Ovary (tissue), 3 donors: ENCODE results near the gene SYNDIG1.

ENCODE experiments used
- CTCF ChIP-seq, 3 donors: fragments of 450-650 bp in 2 of 3; fragments of 200-600 bp in 1 of 3; IDR thresholded peaks; one replicate each; pipeline versions ENCODE4 v1.5.1 to v1.8.0; 2016 to 2022; ENCODE audit warnings: antibody characterized with exemption in 3 of 3, mild to moderate bottlenecking in 1 of 3
- EP300 ChIP-seq: sonication (generic); formaldehyde crosslinking; IDR thresholded peaks from one replicate; pipeline ENCODE4 v1.6.1; 2017; ENCODE audit warnings: antibody characterized with exemption
- POLR2A ChIP-seq: fragments of 450-650 bp; IDR thresholded peaks from one replicate; pipeline ENCODE4 v1.6.1; 2017; ENCODE audit warnings: antibody characterized with exemption, mild to moderate bottlenecking, moderate library complexity
- donor health status: DM: no; HTN: no; CAD: no.

- TF ChIP-seq CTCF (IDR thresholded peaks at IDR 0.05) (no peak), POLR2A (no peak), EP300 (no peak)
These were observed 134.0 kb downstream of the SYNDIG1 start for GRCh38 chr20:24603454-24603853.
